Epithelial cell of esophagus (primary cell): ENCODE data around the gene TRPM1.

ENCODE experiments used
- DNase-seq: peaks from one replicate; pipeline ENCODE4 v3.0.0; 2010; ENCODE audit warnings: low read depth
- H3K4me3 ChIP-seq: 2 replicates; pipeline ENCODE4 v1.5.1; 2011; ENCODE audit warnings: mild to moderate bottlenecking, low read length, control low read depth
- CTCF ChIP-seq: IDR thresholded peaks from 2 replicates; pipeline ENCODE4 v1.5.1; 2011; ENCODE audit warnings: low read depth, mild to moderate bottlenecking, low read length, control low read depth, inconsistent platforms; ENCODE audit not compliant: insufficient read depth; ENCODE audit errors: missing control alignments

Gene TRPM1

GRCh38 chr15:31078471-31078870 is 23.1 kb downstream of the TRPM1 start:
- H3K4me3 ChIP-seq: no peak overlapping the region
- DNase-seq: no peak
- no peak for TF ChIP-seq CTCF

GRCh38 chr15:31077941-31078340 is 23.6 kb downstream of the TRPM1 start:
- H3K4me3 ChIP-seq: no peak overlapping the region
- no peak for DNase-seq
- TF ChIP-seq CTCF: no peak

- TF ChIP-seq CTCF: no peak
- no peak for DNase-seq
- no peak overlapping the region for H3K4me3 ChIP-seq
Observed at GRCh38 chr15:31077181-31077580, 24.3 kb downstream of the TRPM1 start.

GRCh38 chr15:31074321-31074720 is 27.2 kb downstream of the TRPM1 start:
- DNase-seq: no peak
- no peak for TF ChIP-seq CTCF
- no peak overlapping the region for H3K4me3 ChIP-seq

GRCh38 chr15:31070867-31071266 is 30.7 kb downstream of the TRPM1 start:
- H3K4me3 ChIP-seq: no peak overlapping the region
- DNase-seq: no peak
- no peak for TF ChIP-seq CTCF

- TF ChIP-seq CTCF: no peak
- H3K4me3 ChIP-seq: no peak overlapping the region
- DNase-seq: no peak
Observed at GRCh38 chr15:31069360-31070000, 32.0 kb downstream of the TRPM1 start.

GRCh38 chr15:31067890-31068603 is 33.5 kb downstream of the TRPM1 start:
- no peak for DNase-seq
- TF ChIP-seq CTCF: no peak
- no peak overlapping the region for H3K4me3 ChIP-seq
